GM12878 (cell line): ENCODE measurements around the gene CERT1. TPM values are rescaled to one million over a fixed set of nuclear protein-coding genes. Genes with fewer than 3 reads are reported as not detected.

Experiments used
- ATAC-seq: fragments of 200-7000 bp; cut with Tn5 transposase; 3 replicates; pipeline ENCODE4 v1.9.1; 2020; ENCODE audit warnings: mild to moderate bottlenecking, moderate library complexity
- BruUV-seq: library from RNA; stranded (reverse); fragments of 400-500 nt; replicated peaks from 2 replicates; lab custom pipeline; 2021; lab: Mats Ljungman, UMichigan
- CTCF ChIA-PET: fragments of 300-600 bp; sonication (Branson Sonifier 250); formaldehyde crosslinking; extraction: SDS; loops from one replicate; lab custom pipeline; 2021; ENCODE audit warnings: inconsistent platforms; lab: Yijun Ruan, JAX
- POLR2A ChIA-PET: fragments of 350-600 bp; formaldehyde crosslinking; extraction: SDS; loops from one replicate; lab custom pipeline; 2021; ENCODE audit warnings: inconsistent platforms; lab: Charles Lee
- RAD21 ChIA-PET: fragments of 300-600 bp; sonication (Branson Sonifier 250); formaldehyde crosslinking; loops from one replicate; lab custom pipeline; 2023; ENCODE audit warnings: antibody characterized with exemption; ENCODE audit not compliant: unreplicated experiment; lab: Charles Lee
- SMC1A ChIA-PET: fragments of 300-600 bp; sonication (Branson Sonifier 250); formaldehyde crosslinking; loops from one replicate; lab custom pipeline; 2023; ENCODE audit not compliant: unreplicated experiment, uncharacterized antibody; lab: Charles Lee
- DNase-seq: peaks from one replicate; pipeline ENCODE4 v3.0.0-alpha.2; 2011; ENCODE audit warnings: low read depth, low spot score
- FAIRE-seq: peaks from 3 replicates; lab custom pipeline; 2011; peaks lifted over from hg19 to GRCh38; lab: Jason Lieb, UNC
- H2AFZ ChIP-seq: 2 replicates; pipeline ENCODE4 v1.6.0; 2011; ENCODE audit warnings: low read depth, low read length, control low read depth; ENCODE audit not compliant: control insufficient read depth
- H3K27ac ChIP-seq: 2 replicates; pipeline ENCODE4 v1.5.1; 2011; ENCODE audit warnings: control low read depth; ENCODE audit not compliant: control insufficient read depth, insufficient read depth
- H3K27me3 ChIP-seq, 2 experiments: replicated peaks in 1 of 2; 2 replicates each; pipeline versions ENCODE4 v1.6.0 to v1.6.1; 2011; ENCODE audit warnings: low read length in 1 of 2; ENCODE audit not compliant: control insufficient read depth in 2 of 2, insufficient read depth in 2 of 2
- H3K36me3 ChIP-seq, 2 experiments: 2 replicates each; pipeline ENCODE4 v1.5.1; 2011; ENCODE audit warnings: low read length in 1 of 2; ENCODE audit not compliant: control insufficient read depth in 2 of 2, insufficient read depth in 2 of 2
- H3K4me1 ChIP-seq: 2 replicates; pipeline ENCODE4 v1.6.1; 2011; ENCODE audit warnings: mild to moderate bottlenecking, low read length, moderate library complexity, mixed read lengths; ENCODE audit not compliant: control insufficient read depth, insufficient read depth
- H3K4me2 ChIP-seq: 2 replicates; pipeline ENCODE4 v1.6.0; 2011; ENCODE audit warnings: control low read depth; ENCODE audit not compliant: control insufficient read depth, insufficient read depth
- H3K4me3 ChIP-seq: fragments of 200-600 bp; sonication (generic); 2 replicates; pipeline ENCODE4 v1.5.1; 2016
- H3K79me2 ChIP-seq: 2 replicates; pipeline ENCODE4 v1.6.0; 2011; ENCODE audit warnings: low read length; ENCODE audit not compliant: control insufficient read depth, insufficient read depth
- H3K9ac ChIP-seq: 2 replicates; pipeline ENCODE4 v1.8.0; 2011; ENCODE audit warnings: low read length, control low read depth, mixed read lengths; ENCODE audit not compliant: control insufficient read depth, insufficient read depth
- H3K9me3 ChIP-seq: replicated peaks from 3 replicates; pipeline ENCODE4 v1.5.1; 2011; ENCODE audit warnings: mild to moderate bottlenecking, low read length; ENCODE audit not compliant: control insufficient read depth, insufficient read depth
- H4K20me1 ChIP-seq: 2 replicates; pipeline ENCODE4 v1.6.0; 2011; ENCODE audit not compliant: control insufficient read depth, insufficient read depth
- ATF7 ChIP-seq: fragments of 450-650 bp; IDR thresholded peaks from 2 replicates; pipeline ENCODE4 v1.6.1; 2016; ENCODE audit warnings: low read depth, mild to moderate bottlenecking
- CBFB ChIP-seq: IDR thresholded peaks from 2 replicates; pipeline ENCODE4 v1.6.1; 2016; ENCODE audit warnings: antibody characterized with exemption, low read depth
- CHD4 ChIP-seq: fragments of 200-600 bp; sonication (generic); IDR thresholded peaks from 2 replicates; pipeline ENCODE4 v1.6.1; 2016; ENCODE audit warnings: mild to moderate bottlenecking
- E2F8 ChIP-seq: fragments of 450-650 bp; IDR thresholded peaks from 2 replicates; pipeline ENCODE4 v1.6.1; 2018; ENCODE audit warnings: mild to moderate bottlenecking, low read depth, moderate library complexity; ENCODE audit not compliant: partially characterized antibody
- EED ChIP-seq: sonication (generic); IDR thresholded peaks from 2 replicates; pipeline ENCODE4 v1.6.1; 2016; ENCODE audit warnings: antibody characterized with exemption, low read depth
- EZH2 ChIP-seq: IDR thresholded peaks from 2 replicates; pipeline ENCODE4 v1.6.1; 2012; ENCODE audit warnings: low read depth, mild to moderate bottlenecking, control low read depth, inconsistent platforms, low read length, borderline replicate concordance; ENCODE audit not compliant: control insufficient read depth
- FOS ChIP-seq: IDR thresholded peaks from 3 replicates; pipeline ENCODE4 v1.6.1; 2011; ENCODE audit warnings: borderline replicate concordance; ENCODE audit not compliant: insufficient read length; ENCODE audit errors: extremely low read depth
- LARP7 ChIP-seq: fragments of 450-650 bp; IDR thresholded peaks from 2 replicates; pipeline ENCODE4 v1.6.1; 2017; ENCODE audit warnings: mild to moderate bottlenecking
- NFYA ChIP-seq: IDR thresholded peaks from 2 replicates; pipeline ENCODE4 v1.6.1; 2011; ENCODE audit warnings: low read depth, mild to moderate bottlenecking, low read length, improper control_type of control experiment, borderline replicate concordance
- NFYB ChIP-seq: IDR thresholded peaks from 2 replicates; pipeline ENCODE4 v1.6.1; 2011; ENCODE audit warnings: low read depth, mild to moderate bottlenecking, low read length, improper control_type of control experiment, moderate library complexity; ENCODE audit not compliant: insufficient read depth
- NR2C1 ChIP-seq: fragments of 450-650 bp; IDR thresholded peaks from 2 replicates; pipeline ENCODE4 v1.6.1; 2017; ENCODE audit warnings: antibody characterized with exemption, mild to moderate bottlenecking, moderate library complexity
- RCOR1 ChIP-seq: conservative IDR thresholded peaks from 2 replicates; pipeline ENCODE4 v1.6.1; 2012; ENCODE audit warnings: low read depth, low read length, improper control_type of control experiment
- RELA ChIP-seq: fragments of 450-650 bp; IDR thresholded peaks from 2 replicates; pipeline ENCODE4 v1.8.0; 2014; ENCODE audit warnings: borderline replicate concordance; ENCODE audit not compliant: partially characterized antibody
- RUNX3 ChIP-seq: IDR thresholded peaks from 2 replicates; pipeline ENCODE4 v1.6.1; 2012; ENCODE audit warnings: low read length, inconsistent platforms
- YY1 ChIP-seq: IDR thresholded peaks from 2 replicates; pipeline ENCODE4 v1.6.1; 2011; ENCODE audit warnings: low read depth, mild to moderate bottlenecking, low read length
- WGBS: methylation state at CpG from one replicate; pipeline ENCODE4 v1.1.6; 2016; ENCODE audit warnings: low lambda C conversion rate; ENCODE audit not compliant: insufficient replicate concordance, insufficient coverage; ENCODE audit errors: missing lambda C conversion rate; 5-methylcytosine and 5-hydroxymethylcytosine counted together
- in situ Hi-C: fragments of 300-500 bp; cut with MboI; formaldehyde crosslinking; loops from 9 replicates; pipeline ENCODE4 v1.14.3; 2018; ENCODE audit warnings: mixed read lengths
- intact Hi-C: fragments of 100-400 bp; cut with micrococcal nuclease; formaldehyde crosslinking; loops from one replicate; pipeline ENCODE4 v1.14.2; 2022; ENCODE audit not compliant: unreplicated experiment
- polyA plus RNA-seq, 11 experiments: library from polyadenylated mRNA; depleted of rRNA in 4 of 11; unstranded in 6 of 11; stranded (reverse) in 5 of 11; fragments of >200 nt; fragmentation: Nextera tagmentation in 4 of 11; fragmentation: Illumina TruSeq in 1 of 11; extraction: Ambion mirVana in 4 of 11; extraction: Trizol in 1 of 11; gene quantifications; 1 replicate in 1 of 11; 2 replicates in 10 of 11; pipeline versions ENCODE4 v1.2.1 to v1.2.3, GENCODE V29; 2011 to 2016; ENCODE audit warnings: inconsistent platforms in 2 of 11, missing spikeins in 2 of 11, low read depth in 1 of 11
- total RNA-seq, 4 experiments: library from RNA; depleted of rRNA in 3 of 4; stranded (reverse); fragments of >200 nt in 3 of 4; fragmentation: Illumina TruSeq in 1 of 4; extraction: Trizol in 1 of 4; gene quantifications; 2 replicates each; pipeline versions ENCODE4 v1.2.1 to v1.2.3, GENCODE V29; 2013 to 2021
- TF ChIP-seq, protein P1 (sequence below): fragments of 450-650 bp; formaldehyde crosslinking; IDR thresholded peaks from 2 replicates; pipeline ENCODE4 v1.4.0; 2022; ENCODE audit warnings: mild to moderate bottlenecking, moderate library complexity
- TF ChIP-seq, protein P2 (sequence below): IDR thresholded peaks from 2 replicates; pipeline ENCODE4 v1.6.1; 2011; ENCODE audit warnings: low read depth, low read length, improper control_type of control experiment, borderline replicate concordance

CERT1 gene
- total and polyA plus RNA-seq, 10 of the 15 experiments (the other 5 are each of a cell fraction or from before 2014, with no cell fraction given) = 7.7 to 36.7 (median 25.6) TPM

DNA sequence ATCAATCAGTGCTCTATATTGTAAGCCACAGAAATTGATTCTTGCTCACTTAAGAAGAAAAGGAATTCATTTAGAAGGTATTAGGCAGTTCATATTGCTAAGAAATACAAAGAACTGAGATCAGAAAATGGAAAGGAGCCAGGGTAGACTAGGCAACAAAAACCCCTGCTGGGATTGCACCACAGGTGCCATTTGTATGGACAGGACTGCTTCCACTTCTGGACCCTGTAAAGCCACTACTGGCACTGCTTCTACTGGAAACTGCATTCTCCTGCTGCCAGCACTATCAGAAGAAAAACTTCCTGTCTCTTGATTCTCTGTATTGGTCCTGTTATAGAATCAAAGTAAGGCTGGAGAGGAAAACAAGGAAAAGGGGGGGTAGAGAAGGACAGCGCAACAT, 45.9 kb downstream of the CERT1 start:
- no peak overlapping the region for H3K27ac ChIP-seq
- in situ Hi-C loops = no loop called here
- peaks cover 2% of the 10 kb centered on the region; the same call in 1 of the 2 replicates for H4K20me1 ChIP-seq
- WGBS = 100% methylated on average over 1 of the region's 1 CpG
- no TSS peak for BruUV-seq
- FAIRE-seq = no peak
- H3K27me3 ChIP-seq = no peaks in the 10 kb centered on the region
- H3K9me3 ChIP-seq = peaks cover 16% of the 10 kb centered on the region
- H3K9ac ChIP-seq = no peak overlapping the region
- H3K4me2 ChIP-seq = no peak overlapping the region
- TF ChIP-seq ATF7 = no peak
- no peak for TF ChIP-seq CHD4
- TF ChIP-seq YY1 = no peak
- no peak for TF ChIP-seq RCOR1
- no peak for TF ChIP-seq E2F8
- TF ChIP-seq RUNX3 = no peak
- TF ChIP-seq EZH2 = no peak
- no peak for TF ChIP-seq EED
- TF ChIP-seq, protein P1, sequence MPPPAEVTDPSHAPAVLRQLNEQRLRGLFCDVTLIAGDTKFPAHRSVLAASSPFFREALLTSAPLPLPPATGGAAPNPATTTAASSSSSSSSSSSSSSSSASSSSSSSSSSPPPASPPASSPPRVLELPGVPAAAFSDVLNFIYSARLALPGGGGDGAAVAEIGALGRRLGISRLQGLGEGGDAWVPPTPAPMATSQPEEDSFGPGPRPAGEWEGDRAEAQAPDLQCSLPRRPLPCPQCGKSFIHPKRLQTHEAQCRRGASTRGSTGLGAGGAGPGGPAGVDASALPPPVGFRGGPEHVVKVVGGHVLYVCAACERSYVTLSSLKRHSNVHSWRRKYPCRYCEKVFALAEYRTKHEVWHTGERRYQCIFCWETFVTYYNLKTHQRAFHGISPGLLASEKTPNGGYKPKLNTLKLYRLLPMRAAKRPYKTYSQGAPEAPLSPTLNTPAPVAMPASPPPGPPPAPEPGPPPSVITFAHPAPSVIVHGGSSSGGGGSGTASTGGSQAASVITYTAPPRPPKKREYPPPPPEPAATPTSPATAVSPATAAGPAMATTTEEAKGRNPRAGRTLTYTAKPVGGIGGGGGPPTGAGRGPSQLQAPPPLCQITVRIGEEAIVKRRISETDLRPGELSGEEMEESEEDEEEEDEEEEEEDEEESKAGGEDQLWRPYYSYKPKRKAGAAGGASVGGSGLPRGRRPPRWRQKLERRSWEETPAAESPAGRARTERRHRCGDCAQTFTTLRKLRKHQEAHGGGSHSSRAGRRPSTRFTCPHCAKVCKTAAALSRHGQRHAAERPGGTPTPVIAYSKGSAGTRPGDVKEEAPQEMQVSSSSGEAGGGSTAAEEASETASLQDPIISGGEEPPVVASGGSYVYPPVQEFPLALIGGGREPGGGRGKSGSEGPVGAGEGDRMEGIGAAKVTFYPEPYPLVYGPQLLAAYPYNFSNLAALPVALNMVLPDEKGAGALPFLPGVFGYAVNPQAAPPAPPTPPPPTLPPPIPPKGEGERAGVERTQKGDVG (CRISPR knock-in tag) = no peak
- no peak for TF ChIP-seq NR2C1
- TF ChIP-seq, protein P2, sequence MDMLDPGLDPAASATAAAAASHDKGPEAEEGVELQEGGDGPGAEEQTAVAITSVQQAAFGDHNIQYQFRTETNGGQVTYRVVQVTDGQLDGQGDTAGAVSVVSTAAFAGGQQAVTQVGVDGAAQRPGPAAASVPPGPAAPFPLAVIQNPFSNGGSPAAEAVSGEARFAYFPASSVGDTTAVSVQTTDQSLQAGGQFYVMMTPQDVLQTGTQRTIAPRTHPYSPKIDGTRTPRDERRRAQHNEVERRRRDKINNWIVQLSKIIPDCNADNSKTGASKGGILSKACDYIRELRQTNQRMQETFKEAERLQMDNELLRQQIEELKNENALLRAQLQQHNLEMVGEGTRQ = no peak
- TF ChIP-seq FOS = no peak
- TF ChIP-seq NFYA = no peak
- TF ChIP-seq NFYB = no peak
- no peak for TF ChIP-seq CBFB
- no peak for TF ChIP-seq RELA
- no peak for TF ChIP-seq LARP7
- no peak for DNase-seq
- ChIA-PET SMC1A (no interaction called here), POLR2A (no interaction called here), RAD21 (no interaction called here), CTCF (interaction anchor here (0.6 kb wide), 1 partner anchor 8 kb away, joined by 3 read pairs; no protein-coding TSS in a partner anchor)
- H2AFZ ChIP-seq = no peak overlapping the region
- peaks cover 3% of the 10 kb centered on the region in 2 experiments; a peak in 3 of 4 replicates for H3K36me3 ChIP-seq
- H3K4me3 ChIP-seq = no peak overlapping the region
- intact Hi-C loops = no loop called here
- peaks cover 56% of the 10 kb centered on the region for H3K79me2 ChIP-seq
- peak; percentile 29; the same call in 2 of the 3 replicates for ATAC-seq
- H3K4me1 ChIP-seq = peaks cover 13% of the 10 kb centered on the region
